Progenitor cell of endocrine pancreas (in vitro differentiated cells): Measurements from ENCODE around the gene GTPBP1. TPM values are rescaled to one million over a fixed set of nuclear protein-coding genes. Genes with fewer than 3 reads are reported as not detected.

Experiments
- DNase-seq: peaks from one replicate; pipeline ENCODE4 v3.0.0; 2021; ENCODE audit warnings: low spot score; ENCODE audit not compliant: unreplicated experiment
- H3K27ac Mint-ChIP-seq: 2 replicates; pipeline ENCODE4 v1.8.0; 2021; ENCODE audit warnings: mild to moderate bottlenecking, moderate library complexity, mixed read lengths
- H3K27me3 Mint-ChIP-seq: 2 replicates; pipeline ENCODE4 v1.8.0; 2021; ENCODE audit warnings: mixed read lengths
- H3K36me3 Mint-ChIP-seq: 2 replicates; pipeline ENCODE4 v1.8.0; 2022; ENCODE audit warnings: mixed read lengths; ENCODE audit not compliant: insufficient read depth
- H3K4me1 Mint-ChIP-seq: 2 replicates; pipeline ENCODE4 v1.8.0; 2021; ENCODE audit warnings: low read depth, mixed read lengths
- H3K4me3 Mint-ChIP-seq: 2 replicates; pipeline ENCODE4 v1.8.0; 2021; ENCODE audit warnings: low read depth, mild to moderate bottlenecking, moderate library complexity, mixed read lengths
- H3K9me3 Mint-ChIP-seq: 2 replicates; pipeline ENCODE4 v1.8.0; 2021; ENCODE audit warnings: low read depth, mixed read lengths
- CTCF ChIP-seq: fragments of 200-600 bp; sonication (generic); IDR thresholded peaks from one replicate; pipeline ENCODE4 v1.5.0; 2021; ENCODE audit warnings: antibody characterized with exemption, mild to moderate bottlenecking; ENCODE audit not compliant: unreplicated experiment
- total RNA-seq: library from RNA; stranded (reverse); gene quantifications from 2 replicates; pipeline ENCODE4 v1.2.1, GENCODE V29; 2021

The GTPBP1 gene
- total RNA-seq, 1 donor from 2014 or later: 64.0 TPM

- Mint-ChIP-seq H3K36me3 (no peaks in the 10 kb centered on the region), H3K4me3 (no peak overlapping the region), H3K4me1 (peaks cover 20% of the 10 kb centered on the region), H3K27ac (no peak overlapping the region), H3K9me3 (no peaks in the 10 kb centered on the region), H3K27me3 (no peaks in the 10 kb centered on the region)
- DNase-seq: no peak
- no peak for TF ChIP-seq CTCF
These were observed 4.6 kb downstream of the GTPBP1 start for GRCh38 chr22:38710351-38710750.

- DNase-seq: no peak
- TF ChIP-seq CTCF: no peak
- H3K4me3 Mint-ChIP-seq: no peak overlapping the region
- H3K9me3 Mint-ChIP-seq: no peaks in the 10 kb centered on the region
- H3K4me1 Mint-ChIP-seq: peaks cover 20% of the 10 kb centered on the region
- no peak overlapping the region for H3K27ac Mint-ChIP-seq
- no peaks in the 10 kb centered on the region for H3K27me3 Mint-ChIP-seq
- H3K36me3 Mint-ChIP-seq: no peaks in the 10 kb centered on the region
These were observed 5.1 kb downstream of the GTPBP1 start for GRCh38 chr22:38710866-38711265.

- TF ChIP-seq CTCF: no peak
- H3K36me3 Mint-ChIP-seq: peaks cover 4% of the 10 kb centered on the region
- no peak for DNase-seq
- no peaks in the 10 kb centered on the region for H3K9me3 Mint-ChIP-seq
- H3K4me1 Mint-ChIP-seq: peaks cover 8% of the 10 kb centered on the region
- H3K27ac Mint-ChIP-seq: peak overlapping the region; percentile 86
- no peaks in the 10 kb centered on the region for H3K27me3 Mint-ChIP-seq
- no peak overlapping the region for H3K4me3 Mint-ChIP-seq
These were observed 6.9 kb downstream of the GTPBP1 start for GRCh38 chr22:38712486-38713207.

- H3K27me3 Mint-ChIP-seq: no peaks in the 10 kb centered on the region
- no peaks in the 10 kb centered on the region for H3K9me3 Mint-ChIP-seq
- H3K27ac Mint-ChIP-seq: no peak overlapping the region
- peaks cover 3% of the 10 kb centered on the region for H3K4me1 Mint-ChIP-seq
- peaks cover 6% of the 10 kb centered on the region for H3K36me3 Mint-ChIP-seq
- TF ChIP-seq CTCF: no peak
- no peak for DNase-seq
- H3K4me3 Mint-ChIP-seq: no peak overlapping the region
These were observed 8.2 kb downstream of the GTPBP1 start for GRCh38 chr22:38713921-38714320.

- Mint-ChIP-seq H3K27ac (peak overlapping the region; percentile 42), H3K9me3 (no peaks in the 10 kb centered on the region), H3K4me3 (no peak overlapping the region), H3K36me3 (peaks cover 6% of the 10 kb centered on the region), H3K4me1 (peaks cover 3% of the 10 kb centered on the region), H3K27me3 (no peaks in the 10 kb centered on the region)
- no peak for TF ChIP-seq CTCF
- no peak for DNase-seq
These were observed 9.5 kb downstream of the GTPBP1 start for GRCh38 chr22:38715176-38715764.
